ENCODE data around the gene FIBCD1.

- TF ChIP-seq EP300 (IDR thresholded peaks at IDR 0.05; ENCODE audit: borderline replicate concordance in 1 of 2, low read depth in 1 of 2, low read length in 1 of 2) (no peak), NFIC (IDR thresholded peaks at IDR 0.05; ENCODE audit: borderline replicate concordance) (no peak), TAF1 (IDR thresholded peaks at IDR 0.05; ENCODE audit: borderline replicate concordance, low read depth, low read length) (no peak), CTCF (IDR thresholded peaks at IDR 0.05) (no peak), POLR2AphosphoS5 (IDR thresholded peaks at IDR 0.05; ENCODE audit: low read depth, low read length) (no peak), USF1 (IDR thresholded peaks at IDR 0.05; ENCODE audit: borderline replicate concordance, low read depth) (no peak), JUND (IDR thresholded peaks at IDR 0.05) (no peak), REST (IDR thresholded peaks at IDR 0.05; ENCODE audit: low read depth, low read length) (no peak), EZH2phosphoT487 (IDR thresholded peaks at IDR 0.05; ENCODE audit: borderline replicate concordance, low read depth) (no peak), FOSL2 (IDR thresholded peaks at IDR 0.05; ENCODE audit: borderline replicate concordance, low read depth) (no peak), RAD21 (IDR thresholded peaks at IDR 0.05; ENCODE audit: low read length) (no peak), NRF1 (IDR thresholded peaks at IDR 0.05; ENCODE audit: low read depth, low read length) (no peak)
Measured at GRCh38 chr9:130982636-130983358, 43.8 kb upstream of the FIBCD1 start.
